Spleen (tissue), 7 donors: ENCODE measurements around the gene SCN1B.

ENCODE experiments used
- CTCF ChIP-seq, 11 experiments: fragments of 200-600 bp in 7 of 11; fragments of 450-650 bp in 4 of 11; sonication (generic) in 4 of 11; IDR thresholded peaks in 8 of 11; conservative IDR thresholded peaks in 3 of 11; 1 replicate in 7 of 11; 2 replicates in 4 of 11; pipeline versions ENCODE4 v1.4.0 to v1.8.0; 2016 to 2021; ENCODE audit warnings: antibody characterized with exemption in 11 of 11, inconsistent platforms in 4 of 11, mild to moderate bottlenecking in 1 of 11
- POLR2A ChIP-seq, 3 donors: fragments of 450-650 bp; IDR thresholded peaks; one replicate each; pipeline ENCODE4 v1.5.1; 2017; ENCODE audit warnings: antibody characterized with exemption in 3 of 3, mild to moderate bottlenecking in 1 of 3
- POLR2AphosphoS5 ChIP-seq, 3 donors: sonication (generic); formaldehyde crosslinking; IDR thresholded peaks; one replicate each; pipeline ENCODE4 v1.5.1; 2017; ENCODE audit warnings: antibody characterized with exemption in 3 of 3
- donor health status: DM: no; HTN: no; CAD: no; lungs with moderate emphysema.
- donor health status: DM: no; HTN: no; CAD: no.
- donor health status: DM: no; HTN: no; CAD: no.

GRCh38 chr19:35021596-35021995 is 8.7 kb upstream of the SCN1B start:
- TF ChIP-seq CTCF (IDR thresholded peaks at IDR 0.05 in 8 of 11, conservative IDR thresholded peaks at IDR 0.05 in 3 of 11) (no peak), POLR2A (IDR thresholded peaks at IDR 0.05) (no peak), POLR2AphosphoS5 (IDR thresholded peaks at IDR 0.05) (peak in 2 of 3 donors; percentile 13 to 33)
